ENCODE results near the gene TCEA2. TPM values are rescaled to one million over a fixed set of nuclear protein-coding genes. Genes with fewer than 3 reads are reported as not detected.

Gene TCEA2
- total RNA-seq, 1 donor from 2014 or later: 73.1 TPM

GRCh38 chr20:64047046-64047389 lies 16.0 kb upstream of the TCEA2 start:
- Mint-ChIP-seq H3K4me1 (ENCODE audit: unreplicated experiment) (peaks cover 34% of the 10 kb centered on the region), H3K27ac (ENCODE audit: unreplicated experiment) (no peak overlapping the region), H3K9me3 (ENCODE audit: unreplicated experiment) (no peaks in the 10 kb centered on the region), H3K27me3 (ENCODE audit: unreplicated experiment) (no peaks in the 10 kb centered on the region), H3K4me3 (ENCODE audit: unreplicated experiment) (no peak overlapping the region), H3K36me3 (ENCODE audit: unreplicated experiment) (no peaks in the 10 kb centered on the region)
- TF ChIP-seq CTCF (IDR thresholded peaks at IDR 0.05): no peak
- no peak for DNase-seq (ENCODE audit: extremely low spot score, unreplicated experiment)

DNA sequence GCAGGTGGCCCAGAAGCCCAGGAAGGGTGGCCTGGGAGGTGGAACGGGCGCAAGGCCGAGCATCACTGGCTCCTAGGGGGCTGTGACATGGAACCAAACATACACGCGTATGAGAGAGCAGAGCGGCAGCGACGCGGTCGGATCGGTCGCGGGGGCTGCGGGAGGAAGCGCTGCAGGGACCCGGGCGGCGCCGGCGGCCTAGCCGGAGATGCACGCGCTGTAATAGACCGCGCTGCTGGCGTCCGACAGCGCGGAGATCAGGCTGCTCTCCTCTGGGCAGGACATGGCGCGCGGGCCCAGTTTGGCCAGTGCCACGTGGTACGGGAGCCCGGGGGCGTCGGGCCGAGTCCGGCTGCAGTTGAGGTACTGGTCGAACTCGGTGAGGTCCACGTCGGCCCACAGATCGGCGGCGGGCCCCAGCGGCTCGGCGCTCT lies 15.0 kb upstream of the TCEA2 start:
- Mint-ChIP-seq H3K4me3 (ENCODE audit: unreplicated experiment) (no peak overlapping the region), H3K4me1 (ENCODE audit: unreplicated experiment) (peaks cover 32% of the 10 kb centered on the region), H3K27ac (ENCODE audit: unreplicated experiment) (no peak overlapping the region), H3K36me3 (ENCODE audit: unreplicated experiment) (no peaks in the 10 kb centered on the region), H3K27me3 (ENCODE audit: unreplicated experiment) (no peaks in the 10 kb centered on the region), H3K9me3 (ENCODE audit: unreplicated experiment) (no peaks in the 10 kb centered on the region)
- TF ChIP-seq CTCF (IDR thresholded peaks at IDR 0.05): no peak
- DNase-seq (ENCODE audit: extremely low spot score, unreplicated experiment): no peak

GRCh38 chr20:64048402-64049044 lies 14.5 kb upstream of the TCEA2 start:
- Mint-ChIP-seq H3K27ac (ENCODE audit: unreplicated experiment) (no peak overlapping the region), H3K27me3 (ENCODE audit: unreplicated experiment) (no peaks in the 10 kb centered on the region), H3K9me3 (ENCODE audit: unreplicated experiment) (no peaks in the 10 kb centered on the region), H3K4me1 (ENCODE audit: unreplicated experiment) (peaks cover 34% of the 10 kb centered on the region), H3K36me3 (ENCODE audit: unreplicated experiment) (no peaks in the 10 kb centered on the region), H3K4me3 (ENCODE audit: unreplicated experiment) (no peak overlapping the region)
- no peak for TF ChIP-seq CTCF (IDR thresholded peaks at IDR 0.05)
- DNase-seq (ENCODE audit: extremely low spot score, unreplicated experiment): no peak

- no peaks in the 10 kb centered on the region for H3K27me3 Mint-ChIP-seq (ENCODE audit: unreplicated experiment)
- no peaks in the 10 kb centered on the region for H3K36me3 Mint-ChIP-seq (ENCODE audit: unreplicated experiment)
- no peaks in the 10 kb centered on the region for H3K9me3 Mint-ChIP-seq (ENCODE audit: unreplicated experiment)
- TF ChIP-seq CTCF (IDR thresholded peaks at IDR 0.05): no peak
- no peak for DNase-seq (ENCODE audit: extremely low spot score, unreplicated experiment)
- peak within 1 kb of the TSS; percentile 67 for H3K4me3 Mint-ChIP-seq (ENCODE audit: unreplicated experiment)
- H3K4me1 Mint-ChIP-seq (ENCODE audit: unreplicated experiment): peaks cover 35% of the 10 kb centered on the region
- H3K27ac Mint-ChIP-seq (ENCODE audit: unreplicated experiment): no peak within 1 kb of the TSS
These were observed 13.7 kb upstream of the TCEA2 start, which contains the start of gene SOX18 for GRCh38 chr20:64049060-64049877. Gene SOX18 (minus strand): TSS chr20:64049639. CDS start chr20:64049516, 123 bp downstream.

GRCh38 chr20:64049878-64050260 lies 13.1 kb upstream of the TCEA2 start:
- peak overlapping the region; percentile 50 for H3K4me3 Mint-ChIP-seq (ENCODE audit: unreplicated experiment)
- H3K27ac Mint-ChIP-seq (ENCODE audit: unreplicated experiment): no peak overlapping the region
- no peaks in the 10 kb centered on the region for H3K9me3 Mint-ChIP-seq (ENCODE audit: unreplicated experiment)
- H3K36me3 Mint-ChIP-seq (ENCODE audit: unreplicated experiment): no peaks in the 10 kb centered on the region
- TF ChIP-seq CTCF (IDR thresholded peaks at IDR 0.05): no peak
- peaks cover 33% of the 10 kb centered on the region for H3K4me1 Mint-ChIP-seq (ENCODE audit: unreplicated experiment)
- H3K27me3 Mint-ChIP-seq (ENCODE audit: unreplicated experiment): no peaks in the 10 kb centered on the region
- no peak for DNase-seq (ENCODE audit: extremely low spot score, unreplicated experiment)
